Astrocyte (in vitro differentiated cells and primary cell): ENCODE data around the gene EDC3.

Experiments
- CTCF ChIP-seq: IDR thresholded peaks from 2 replicates; pipeline ENCODE4 v1.5.1; 2011; ENCODE audit warnings: low read depth, mild to moderate bottlenecking, inconsistent platforms, low read length, moderate library complexity; ENCODE audit not compliant: insufficient read depth
- EZH2 ChIP-seq: IDR thresholded peaks from 2 replicates; pipeline ENCODE4 v1.6.1; 2012; ENCODE audit warnings: mild to moderate bottlenecking, low read length, inconsistent platforms; ENCODE audit not compliant: insufficient read depth

- TF ChIP-seq CTCF (no peak), EZH2 (no peak)
Measured at GRCh38 chr15:74630284-74631086, 65.3 kb downstream of the EDC3 start.
